Glomerular endothelial cell (primary cell): Measurements from ENCODE around the gene PRKAG1. TPM values are rescaled to one million over a fixed set of nuclear protein-coding genes. Genes with fewer than 3 reads are reported as not detected.

Source experiments
- DNase-seq: peaks from one replicate; pipeline ENCODE4 v3.0.0-alpha.2; 2011; ENCODE audit warnings: low read depth, low spot score; ENCODE audit errors: extremely low read depth
- total RNA-seq: library from RNA; depleted of rRNA; stranded (reverse); fragments of >200 nt; gene quantifications from 2 replicates; pipeline ENCODE4 v1.2.3, GENCODE V29; 2015

The PRKAG1 gene
- total RNA-seq, 1 donor from 2014 or later, result 48.6 TPM

- no peak for DNase-seq
Observed at GRCh38 chr12:49032679-49033447, 14.3 kb upstream of the PRKAG1 start.

GRCh38 chr12:49032276-49032675, 13.7 kb upstream of the PRKAG1 start:
- no peak for DNase-seq

- no peak for DNase-seq
Observed at GRCh38 chr12:49031573-49032161, 13.1 kb upstream of the PRKAG1 start.

- no peak for DNase-seq
Observed at GRCh38 chr12:49030714-49031572, 12.4 kb upstream of the PRKAG1 start.

GRCh38 chr12:49030119-49030518, 11.5 kb upstream of the PRKAG1 start:
- no peak for DNase-seq

GRCh38 chr12:49028666-49029275, 10.2 kb upstream of the PRKAG1 start:
- DNase-seq, result no peak

- no peak for DNase-seq
Observed at GRCh38 chr12:49027846-49028555, 9.4 kb upstream of the PRKAG1 start.

- DNase-seq, result no peak
Observed at GRCh38 chr12:49026678-49027480, 8.3 kb upstream of the PRKAG1 start.

- DNase-seq, result no peak
Observed at GRCh38 chr12:49026101-49026500, 7.5 kb upstream of the PRKAG1 start.

- no peak for DNase-seq
Observed at GRCh38 chr12:49025463-49025862, 6.9 kb upstream of the PRKAG1 start.

GRCh38 chr12:49024543-49024942, 6.0 kb upstream of the PRKAG1 start:
- DNase-seq, result no peak

GRCh38 chr12:49023812-49024211, 5.2 kb upstream of the PRKAG1 start:
- DNase-seq, result no peak

GRCh38 chr12:49022558-49023178, 4.1 kb upstream of the PRKAG1 start:
- no peak for DNase-seq

- no peak for DNase-seq
Observed at GRCh38 chr12:49021292-49021915, 2.8 kb upstream of the PRKAG1 start.

GRCh38 chr12:49020441-49020840, 1.9 kb upstream of the PRKAG1 start:
- DNase-seq, result no peak

- DNase-seq, result no peak
Observed at GRCh38 chr12:49019443-49020324, 1.1 kb upstream of the PRKAG1 start.

GRCh38 chr12:49019120-49019430, 499 bp upstream of the PRKAG1 start:
- no peak for DNase-seq

GRCh38 chr12:49017891-49018260, 700 bp downstream of the PRKAG1 start:
- DNase-seq, result no peak
